Measurements from ENCODE around the gene VRK2. TPM values are rescaled to one million over a fixed set of nuclear protein-coding genes. Genes with fewer than 3 reads are reported as not detected.

The VRK2 gene
- total and polyA plus RNA-seq, 10 of the 15 experiments (the other 5 are each of a cell fraction or from before 2014, with no cell fraction given) = 26.5 to 78.0 (median 57.3) TPM

DNA sequence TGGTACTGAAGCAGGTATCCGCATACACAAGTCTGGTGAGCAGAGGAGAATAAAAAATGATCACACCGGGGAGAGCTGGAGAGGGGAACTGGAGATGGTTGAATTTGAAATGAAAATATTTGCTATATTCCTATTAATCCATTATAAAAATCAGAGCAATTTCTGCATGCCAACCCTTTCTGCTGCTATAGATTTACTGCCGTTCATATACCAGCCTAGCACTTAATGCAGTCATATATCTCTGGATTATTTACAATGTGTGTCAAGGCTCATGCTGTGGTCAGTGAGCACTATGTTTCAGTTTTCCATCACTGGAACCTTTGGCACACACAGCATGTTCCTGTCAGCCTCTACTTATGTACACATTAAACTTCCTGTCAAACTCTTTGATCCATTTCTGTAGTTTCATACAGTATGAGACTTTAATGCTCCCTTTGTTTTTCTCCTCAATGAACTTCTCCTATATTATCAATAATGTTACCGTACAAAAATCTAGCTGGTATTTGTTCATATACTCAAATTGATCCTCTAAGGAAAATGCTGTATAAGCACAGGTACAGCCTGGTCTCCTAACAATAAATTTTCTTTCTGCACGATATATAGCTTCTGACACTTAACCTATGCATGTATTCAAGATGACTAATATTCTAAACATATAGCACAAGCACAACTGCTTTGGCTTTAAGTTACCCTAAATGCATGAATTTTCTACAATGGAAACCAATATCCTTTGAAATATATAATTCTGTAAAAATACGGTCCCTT lies 157.8 kb downstream of the VRK2 start:
- H3K4me2 ChIP-seq (ENCODE audit: control insufficient read depth, insufficient read depth) = no peak overlapping the region
- H3K9me3 ChIP-seq (replicated peaks; ENCODE audit: control insufficient read depth, insufficient read depth, low read length) = no peaks in the 10 kb centered on the region
- H2AFZ ChIP-seq (ENCODE audit: control insufficient read depth, low read depth, low read length) = no peak overlapping the region
- CTCF ChIA-PET = no interaction called here
- POLR2A ChIA-PET = no interaction called here
- H3K36me3 ChIP-seq (ENCODE audit: control insufficient read depth in 2 of 2, insufficient read depth in 2 of 2, low read length in 1 of 2) = peaks cover 0 to 7% of the 10 kb centered on the region in 2 experiments; a peak in 2 of 4 replicates
- H3K27me3 ChIP-seq (replicated peaks in 1 of 2; ENCODE audit: control insufficient read depth in 2 of 2, insufficient read depth in 2 of 2, low read length in 1 of 2) = no peaks in the 10 kb centered on the region
- no peak overlapping the region for H3K9ac ChIP-seq (ENCODE audit: control insufficient read depth, insufficient read depth, low read length)
- no peak overlapping the region for H3K27ac ChIP-seq (ENCODE audit: control insufficient read depth, insufficient read depth)
- ATAC-seq (peak; percentile 10; the same call in 1 of the 3 replicates), FAIRE-seq (no peak), DNase-seq (ENCODE audit: low read depth, low spot score) (no peak)
- no peaks in the 10 kb centered on the region for H3K79me2 ChIP-seq (ENCODE audit: control insufficient read depth, insufficient read depth, low read length)
- RAD21 ChIA-PET (ENCODE audit: unreplicated experiment) = no interaction called here
- WGBS (ENCODE audit: insufficient coverage, insufficient replicate concordance, low lambda C conversion rate, missing lambda C conversion rate) = 99% methylated on average over 6 of the region's 6 CpGs
- SMC1A ChIA-PET (ENCODE audit: uncharacterized antibody, unreplicated experiment) = no interaction called here
- no peaks in the 10 kb centered on the region for H3K4me1 ChIP-seq (ENCODE audit: control insufficient read depth, insufficient read depth, low read length)
- no TSS peak for BruUV-seq (replicated peaks)
- TF ChIP-seq CEBPZ (IDR thresholded peaks at IDR 0.05; ENCODE audit: low read depth, low read length) = no peak
- TF ChIP-seq WRNIP1 (IDR thresholded peaks at IDR 0.05; ENCODE audit: borderline replicate concordance, low read depth, low read length) = no peak
- TF ChIP-seq MEF2A (IDR thresholded peaks at IDR 0.05; ENCODE audit: insufficient read depth, low read depth, low read length) = no peak
- TF ChIP-seq SP1 (IDR thresholded peaks at IDR 0.05; ENCODE audit: low read depth, low read length) = no peak
- TF ChIP-seq RB1 (IDR thresholded peaks at IDR 0.05; ENCODE audit: borderline replicate concordance) = no peak
- TF ChIP-seq EP300 (IDR thresholded peaks at IDR 0.05; ENCODE audit: borderline replicate concordance in 1 of 2, control insufficient read depth in 1 of 2, low read depth in 2 of 2, low read length in 2 of 2) = no peak
- TF ChIP-seq HDGF (IDR thresholded peaks at IDR 0.05) = no peak
- no peak for TF ChIP-seq IKZF2 (IDR thresholded peaks at IDR 0.05)
- TF ChIP-seq SPI1 (IDR thresholded peaks at IDR 0.05; ENCODE audit: borderline replicate concordance, insufficient read depth, low read depth, low read length) = no peak
- no peak for TF ChIP-seq USF2 (IDR thresholded peaks at IDR 0.05; ENCODE audit: borderline replicate concordance, low read depth, low read length)
- TF ChIP-seq JUND (IDR thresholded peaks at IDR 0.05; ENCODE audit: low read depth, low read length) = no peak
- TF ChIP-seq BCL11A (IDR thresholded peaks at IDR 0.05; ENCODE audit: low read depth, low read length) = no peak
- TF ChIP-seq PAX8 (IDR thresholded peaks at IDR 0.05) = no peak
- TF ChIP-seq EGR1 (IDR thresholded peaks at IDR 0.05; ENCODE audit: borderline replicate concordance in 1 of 2, low read depth in 2 of 2, low read length in 2 of 2) = no peak
- TF ChIP-seq SMARCA5 (IDR thresholded peaks at IDR 0.05) = no peak
- no peak overlapping the region for H3K4me3 ChIP-seq
- H4K20me1 ChIP-seq (ENCODE audit: control insufficient read depth, insufficient read depth) = no peaks in the 10 kb centered on the region
- in situ Hi-C loops (cut with MboI) (no loop called here), intact Hi-C loops (cut with micrococcal nuclease; ENCODE audit: unreplicated experiment) (no loop called here)
